B cell (primary cell): ENCODE measurements around the gene CCDC87.

Source experiments
- EZH2 ChIP-seq: IDR thresholded peaks from 2 replicates; pipeline ENCODE4 v1.6.1; 2012; ENCODE audit warnings: borderline replicate concordance, low read depth, mild to moderate bottlenecking, moderate library complexity, low read length; ENCODE audit not compliant: insufficient read depth, poor library complexity, severe bottlenecking
- TF ChIP-seq, protein P1 (sequence below): fragments of 200-600 bp; IDR thresholded peaks from one replicate; pipeline ENCODE4 v1.8.0; 2022; ENCODE audit warnings: antibody characterized with exemption, mild to moderate bottlenecking

DNA sequence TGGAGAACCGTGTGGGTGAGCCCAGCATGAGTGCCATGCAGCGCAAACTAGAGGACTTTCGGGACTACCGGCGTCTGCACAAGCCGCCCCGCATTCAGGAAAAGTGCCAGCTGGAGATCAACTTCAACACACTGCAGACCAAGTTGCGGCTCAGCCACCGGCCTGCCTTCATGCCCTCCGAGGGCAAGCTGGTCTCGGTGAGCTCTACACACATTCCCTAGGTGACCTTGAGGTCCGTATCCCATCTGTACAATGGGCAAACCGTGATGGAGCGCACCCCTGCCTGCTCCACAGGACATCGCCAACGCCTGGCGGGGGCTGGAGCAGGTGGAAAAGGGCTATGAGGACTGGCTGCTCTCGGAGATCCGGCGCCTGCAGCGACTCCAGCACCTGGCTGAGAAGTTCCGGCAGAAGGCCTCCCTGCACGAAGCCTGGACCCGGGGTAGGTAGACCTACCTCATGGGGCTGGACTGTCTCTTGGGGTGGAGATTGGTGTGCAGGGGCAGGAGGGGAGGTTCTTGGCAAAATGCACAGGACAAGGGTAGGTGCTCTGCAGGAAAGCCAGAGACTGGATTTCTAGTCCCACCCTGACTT lies 35.0 kb downstream of the CCDC87 start:
- no peak for TF ChIP-seq EZH2
- TF ChIP-seq, protein P1, sequence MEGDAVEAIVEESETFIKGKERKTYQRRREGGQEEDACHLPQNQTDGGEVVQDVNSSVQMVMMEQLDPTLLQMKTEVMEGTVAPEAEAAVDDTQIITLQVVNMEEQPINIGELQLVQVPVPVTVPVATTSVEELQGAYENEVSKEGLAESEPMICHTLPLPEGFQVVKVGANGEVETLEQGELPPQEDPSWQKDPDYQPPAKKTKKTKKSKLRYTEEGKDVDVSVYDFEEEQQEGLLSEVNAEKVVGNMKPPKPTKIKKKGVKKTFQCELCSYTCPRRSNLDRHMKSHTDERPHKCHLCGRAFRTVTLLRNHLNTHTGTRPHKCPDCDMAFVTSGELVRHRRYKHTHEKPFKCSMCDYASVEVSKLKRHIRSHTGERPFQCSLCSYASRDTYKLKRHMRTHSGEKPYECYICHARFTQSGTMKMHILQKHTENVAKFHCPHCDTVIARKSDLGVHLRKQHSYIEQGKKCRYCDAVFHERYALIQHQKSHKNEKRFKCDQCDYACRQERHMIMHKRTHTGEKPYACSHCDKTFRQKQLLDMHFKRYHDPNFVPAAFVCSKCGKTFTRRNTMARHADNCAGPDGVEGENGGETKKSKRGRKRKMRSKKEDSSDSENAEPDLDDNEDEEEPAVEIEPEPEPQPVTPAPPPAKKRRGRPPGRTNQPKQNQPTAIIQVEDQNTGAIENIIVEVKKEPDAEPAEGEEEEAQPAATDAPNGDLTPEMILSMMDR, result no peak
